ENCODE results near the gene PLD3. TPM values are rescaled to one million over a fixed set of nuclear protein-coding genes. Genes with fewer than 3 reads are reported as not detected.
A peak's percentile ranks its signal among the peaks of the same experiment; 100 is the strongest.
"Not testable (repeated sequence)": the region's sequence is repeated elsewhere in the genome, so short reads cannot be mapped to it uniquely, and the experiment has no call there.

Gene PLD3
- total and polyA plus RNA-seq, 5 donors, result 180 to 235 (median 219) TPM

- no peak overlapping the region for H3K27ac ChIP-seq (ENCODE audit: low read length)
- no peak overlapping the region for H3K4me3 ChIP-seq (ENCODE audit: low read length)
- no peak for ATAC-seq
- intact Hi-C loops (cut with DNase I), result no loop called here
- no peaks in the 10 kb centered on the region for H3K27me3 ChIP-seq (ENCODE audit: control insufficient read depth, insufficient read depth)
- H3K4me1 ChIP-seq (ENCODE audit: control insufficient read depth, insufficient read depth, low read length), result no peaks in the 10 kb centered on the region
- 77% methylated on average over 5 of the region's 5 CpGs for WGBS
- no peaks in the 10 kb centered on the region for H3K9me3 ChIP-seq (ENCODE audit: control insufficient read depth, low read length)
- no peak for DNase-seq
These were observed 14.6 kb downstream of the PLD3 start for GRCh38 chr19:40363069-40363468.

- ATAC-seq, result no peak
- WGBS, result 59% methylated on average over 3 of the region's 3 CpGs
- no peak for DNase-seq
- H3K27me3 ChIP-seq (ENCODE audit: control insufficient read depth, insufficient read depth), result no peaks in the 10 kb centered on the region
- intact Hi-C loops (cut with DNase I), result no loop called here
- H3K4me1 ChIP-seq (ENCODE audit: control insufficient read depth, insufficient read depth, low read length), result no peaks in the 10 kb centered on the region
- no peak overlapping the region for H3K27ac ChIP-seq (ENCODE audit: low read length)
- no peaks in the 10 kb centered on the region for H3K9me3 ChIP-seq (ENCODE audit: control insufficient read depth, low read length)
- H3K4me3 ChIP-seq (ENCODE audit: low read length), result no peak overlapping the region
These were observed 16.5 kb downstream of the PLD3 start for GRCh38 chr19:40365010-40365409.

- intact Hi-C loops (cut with DNase I), result no loop called here
- ATAC-seq (peak; percentile 86 to 93), DNase-seq (peak; percentile 71 to 92 (median 90))
- Histone ChIP-seq H3K4me1 (ENCODE audit: control insufficient read depth, insufficient read depth, low read length) (no peaks in the 10 kb centered on the region), H3K27ac (ENCODE audit: low read length) (no peak overlapping the region), H3K9me3 (ENCODE audit: control insufficient read depth, low read length) (no peaks in the 10 kb centered on the region), H3K4me3 (ENCODE audit: low read length) (peak overlapping the region; percentile 61), H3K27me3 (ENCODE audit: control insufficient read depth, insufficient read depth) (no peaks in the 10 kb centered on the region)
- WGBS, result 29% methylated on average over 28 of the region's 28 CpGs
These were observed 17.3 kb downstream of the PLD3 start for GRCh38 chr19:40365613-40366401.

GRCh38 chr19:40366697-40367561 lies 18.4 kb downstream of the PLD3 start:
- no peaks in the 10 kb centered on the region for H3K9me3 ChIP-seq (ENCODE audit: control insufficient read depth, low read length)
- no peak overlapping the region for H3K27ac ChIP-seq (ENCODE audit: low read length)
- intact Hi-C loops (cut with DNase I), result no loop called here
- no peak overlapping the region for H3K4me3 ChIP-seq (ENCODE audit: low read length)
- 75% methylated on average over 27 of the region's 27 CpGs for WGBS
- no peaks in the 10 kb centered on the region for H3K27me3 ChIP-seq (ENCODE audit: control insufficient read depth, insufficient read depth)
- H3K4me1 ChIP-seq (ENCODE audit: control insufficient read depth, insufficient read depth, low read length), result no peaks in the 10 kb centered on the region
- peak; percentile 4 to 7 for ATAC-seq
- no peak for DNase-seq

- Histone ChIP-seq H3K4me1 (ENCODE audit: control insufficient read depth, insufficient read depth, low read length) (no peaks in the 10 kb centered on the region), H3K9me3 (ENCODE audit: control insufficient read depth, low read length) (no peaks in the 10 kb centered on the region), H3K27ac (ENCODE audit: low read length) (no peak overlapping the region), H3K4me3 (ENCODE audit: low read length) (no peak overlapping the region), H3K27me3 (ENCODE audit: control insufficient read depth, insufficient read depth) (no peaks in the 10 kb centered on the region)
- 80% methylated on average over 16 of the region's 16 CpGs for WGBS
- ATAC-seq, result no peak
- no peak for DNase-seq
- intact Hi-C loops (cut with DNase I), result no loop called here
These were observed 19.3 kb downstream of the PLD3 start for GRCh38 chr19:40367577-40368434.

GRCh38 chr19:40369797-40370196 lies 21.3 kb downstream of the PLD3 start:
- Histone ChIP-seq H3K27ac (ENCODE audit: low read length) (no peak overlapping the region), H3K27me3 (ENCODE audit: control insufficient read depth, insufficient read depth) (no peaks in the 10 kb centered on the region), H3K9me3 (ENCODE audit: control insufficient read depth, low read length) (no peaks in the 10 kb centered on the region), H3K4me3 (ENCODE audit: low read length) (no peak overlapping the region), H3K4me1 (ENCODE audit: control insufficient read depth, insufficient read depth, low read length) (no peaks in the 10 kb centered on the region)
- intact Hi-C loops (cut with DNase I), result no loop called here
- DNase-seq, result no peak
- 91% methylated on average over 12 of the region's 12 CpGs for WGBS
- ATAC-seq, result no peak

GRCh38 chr19:40370253-40370652 lies 21.8 kb downstream of the PLD3 start:
- H3K4me1 ChIP-seq (ENCODE audit: control insufficient read depth, insufficient read depth, low read length); H3K27ac ChIP-seq (ENCODE audit: low read length); H3K9me3 ChIP-seq (ENCODE audit: control insufficient read depth, low read length): not testable (repeated sequence)

GRCh38 chr19:40370997-40371801 lies 22.7 kb downstream of the PLD3 start:
- H3K4me1 ChIP-seq (ENCODE audit: control insufficient read depth, insufficient read depth, low read length), result no peaks in the 10 kb centered on the region
- no peaks in the 10 kb centered on the region for H3K9me3 ChIP-seq (ENCODE audit: control insufficient read depth, low read length)
- intact Hi-C loops (cut with DNase I), result no loop called here
- ATAC-seq, result no peak
- DNase-seq, result no peak
- no peaks in the 10 kb centered on the region for H3K27me3 ChIP-seq (ENCODE audit: control insufficient read depth, insufficient read depth)
- WGBS, result 76% methylated on average over 7 of the region's 7 CpGs
- H3K4me3 ChIP-seq (ENCODE audit: low read length), result no peak overlapping the region
- no peak overlapping the region for H3K27ac ChIP-seq (ENCODE audit: low read length)

More at GRCh38 chr19:40370253-40370652, 21.8 kb downstream of the PLD3 start:
- intact Hi-C loops (cut with DNase I); ATAC-seq; H3K4me3 ChIP-seq (ENCODE audit: low read length); H3K27me3 ChIP-seq (ENCODE audit: control insufficient read depth, insufficient read depth); DNase-seq: not testable (repeated sequence)
- 96% methylated on average over 3 of the region's 3 CpGs for WGBS

- no peak overlapping the region for H3K27ac ChIP-seq (ENCODE audit: low read length)
- intact Hi-C loops (cut with DNase I), result no loop called here
- H3K27me3 ChIP-seq (ENCODE audit: control insufficient read depth, insufficient read depth), result no peaks in the 10 kb centered on the region
- no peaks in the 10 kb centered on the region for H3K4me1 ChIP-seq (ENCODE audit: control insufficient read depth, insufficient read depth, low read length)
- 93% methylated on average over 5 of the region's 5 CpGs for WGBS
- H3K4me3 ChIP-seq (ENCODE audit: low read length), result no peak overlapping the region
- ATAC-seq, result no peak
- H3K9me3 ChIP-seq (ENCODE audit: control insufficient read depth, low read length), result no peaks in the 10 kb centered on the region
- DNase-seq, result no peak
These were observed 23.3 kb downstream of the PLD3 start for GRCh38 chr19:40371802-40372122.

GRCh38 chr19:40374084-40374483 lies 25.6 kb downstream of the PLD3 start:
- Histone ChIP-seq H3K27ac (ENCODE audit: low read length) (no peak overlapping the region), H3K4me1 (ENCODE audit: control insufficient read depth, insufficient read depth, low read length) (no peaks in the 10 kb centered on the region), H3K27me3 (ENCODE audit: control insufficient read depth, insufficient read depth) (no peaks in the 10 kb centered on the region), H3K9me3 (ENCODE audit: control insufficient read depth, low read length) (no peaks in the 10 kb centered on the region), H3K4me3 (ENCODE audit: low read length) (no peak overlapping the region)
- intact Hi-C loops (cut with DNase I), result no loop called here
- ATAC-seq, result no peak
- DNase-seq, result no peak
- 94% methylated on average over 7 of the region's 7 CpGs for WGBS
